Left ventricle myocardium inferior (tissue), 1 donor: ENCODE measurements around the gene KRT79. TPM values are rescaled to one million over a fixed set of nuclear protein-coding genes. Genes with fewer than 3 reads are reported as not detected.

ENCODE experiments used
- DNase-seq: peaks from one replicate; pipeline ENCODE4 v3.0.0-alpha.2; 2020
- H3K27ac ChIP-seq: fragments of 200-600 bp; replicated peaks from 2 replicates; pipeline ENCODE4 v1.8.0; 2021
- H3K27me3 ChIP-seq: fragments of 200-600 bp; 2 replicates; pipeline ENCODE4 v1.8.0; 2021; ENCODE audit warnings: low read depth
- H3K36me3 ChIP-seq: fragments of 200-600 bp; 2 replicates; pipeline ENCODE4 v1.8.0; 2021
- H3K4me1 ChIP-seq: fragments of 200-600 bp; 2 replicates; pipeline ENCODE4 v1.8.0; 2021
- H3K4me3 ChIP-seq: fragments of 200-600 bp; 2 replicates; pipeline ENCODE4 v1.8.0; 2021; ENCODE audit warnings: mild to moderate bottlenecking, moderate library complexity
- H3K9me3 ChIP-seq: fragments of 200-600 bp; replicated peaks from 2 replicates; pipeline ENCODE4 v1.8.0; 2021
- CTCF ChIP-seq: fragments of 200-600 bp; IDR thresholded peaks from 2 replicates; pipeline ENCODE4 v1.8.0; 2021; ENCODE audit warnings: antibody characterized with exemption, mild to moderate bottlenecking, borderline replicate concordance
- intact Hi-C: fragments of 100-400 bp; cut with micrococcal nuclease; formaldehyde crosslinking; loops from one replicate; pipeline ENCODE4 v1.11.0; 2022
- total RNA-seq: library from RNA; stranded (reverse); fragmentation: NEBNext Ultra II Directional; extraction: Animal tissue kit (Norgen Biotek cat#: 25700); gene quantifications from one replicate; pipeline ENCODE4 v1.2.1, GENCODE V29; 2021
- donor health status: DM: no; HTN: yes; CAD: no; lungs with severe emphysema.

Gene KRT79
- total RNA-seq, 1 donor from 2014 or later: not detected

GRCh38 chr12:52824741-52825410 lies 9.2 kb downstream of the KRT79 start:
- no peaks in the 10 kb centered on the region for H3K9me3 ChIP-seq
- H3K4me3 ChIP-seq: no peak overlapping the region
- no peaks in the 10 kb centered on the region for H3K4me1 ChIP-seq
- no peaks in the 10 kb centered on the region for H3K36me3 ChIP-seq
- intact Hi-C loops: no loop called here
- DNase-seq: no peak
- TF ChIP-seq CTCF: no peak
- peaks cover 41% of the 10 kb centered on the region for H3K27me3 ChIP-seq
- no peak overlapping the region for H3K27ac ChIP-seq

- no peak for TF ChIP-seq CTCF
- no peak for DNase-seq
- H3K27ac ChIP-seq: no peak overlapping the region
These were observed 10.2 kb downstream of the KRT79 start for GRCh38 chr12:52823761-52824450.

DNA sequence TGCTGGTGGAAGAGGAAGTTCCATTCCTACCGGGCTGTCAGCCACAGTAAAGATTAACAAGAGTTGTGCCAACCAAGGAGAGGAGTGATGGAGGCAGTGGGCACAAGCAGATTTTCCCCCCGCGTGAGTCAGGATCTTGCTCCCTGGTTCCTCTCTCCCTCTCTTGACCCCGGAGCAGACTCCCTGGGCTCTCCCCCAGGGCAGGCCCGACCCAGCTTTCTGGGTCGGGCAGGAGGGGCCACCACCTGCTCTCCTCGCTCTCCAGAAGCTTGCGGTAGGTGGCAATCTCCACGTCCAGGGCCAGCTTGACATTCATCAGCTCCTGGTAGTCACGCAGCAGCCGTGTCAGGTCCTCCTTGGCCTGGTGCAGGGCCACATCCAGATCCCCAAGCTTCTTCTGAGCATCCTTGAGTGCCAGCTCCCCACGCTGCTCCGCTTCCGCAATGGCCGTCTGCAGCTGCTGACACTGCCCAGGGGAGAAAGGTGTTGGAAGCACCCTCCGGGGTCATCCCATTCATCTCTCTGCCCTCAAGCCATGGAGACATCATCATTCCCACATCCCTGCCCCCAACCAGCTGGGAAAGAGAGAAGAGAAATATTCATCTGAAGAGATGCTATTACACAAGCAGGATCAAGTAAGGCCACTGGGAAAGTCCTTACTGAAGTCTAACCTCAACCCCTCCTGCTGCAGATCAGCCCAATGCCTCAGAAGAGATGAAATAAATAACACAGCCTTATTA lies 11.2 kb downstream of the KRT79 start:
- peaks cover 60% of the 10 kb centered on the region for H3K27me3 ChIP-seq
- TF ChIP-seq CTCF: no peak
- no peak overlapping the region for H3K27ac ChIP-seq
- no peaks in the 10 kb centered on the region for H3K36me3 ChIP-seq
- H3K4me3 ChIP-seq: no peak overlapping the region
- H3K9me3 ChIP-seq: no peaks in the 10 kb centered on the region
- no peak for DNase-seq
- intact Hi-C loops: no loop called here
- H3K4me1 ChIP-seq: no peaks in the 10 kb centered on the region

More at GRCh38 chr12:52823761-52824450, 10.2 kb downstream of the KRT79 start:
- intact Hi-C loops: no loop called here
- Histone ChIP-seq H3K9me3 (no peaks in the 10 kb centered on the region), H3K4me3 (no peak overlapping the region), H3K4me1 (no peaks in the 10 kb centered on the region), H3K36me3 (no peaks in the 10 kb centered on the region), H3K27me3 (peaks cover 50% of the 10 kb centered on the region)

DNA sequence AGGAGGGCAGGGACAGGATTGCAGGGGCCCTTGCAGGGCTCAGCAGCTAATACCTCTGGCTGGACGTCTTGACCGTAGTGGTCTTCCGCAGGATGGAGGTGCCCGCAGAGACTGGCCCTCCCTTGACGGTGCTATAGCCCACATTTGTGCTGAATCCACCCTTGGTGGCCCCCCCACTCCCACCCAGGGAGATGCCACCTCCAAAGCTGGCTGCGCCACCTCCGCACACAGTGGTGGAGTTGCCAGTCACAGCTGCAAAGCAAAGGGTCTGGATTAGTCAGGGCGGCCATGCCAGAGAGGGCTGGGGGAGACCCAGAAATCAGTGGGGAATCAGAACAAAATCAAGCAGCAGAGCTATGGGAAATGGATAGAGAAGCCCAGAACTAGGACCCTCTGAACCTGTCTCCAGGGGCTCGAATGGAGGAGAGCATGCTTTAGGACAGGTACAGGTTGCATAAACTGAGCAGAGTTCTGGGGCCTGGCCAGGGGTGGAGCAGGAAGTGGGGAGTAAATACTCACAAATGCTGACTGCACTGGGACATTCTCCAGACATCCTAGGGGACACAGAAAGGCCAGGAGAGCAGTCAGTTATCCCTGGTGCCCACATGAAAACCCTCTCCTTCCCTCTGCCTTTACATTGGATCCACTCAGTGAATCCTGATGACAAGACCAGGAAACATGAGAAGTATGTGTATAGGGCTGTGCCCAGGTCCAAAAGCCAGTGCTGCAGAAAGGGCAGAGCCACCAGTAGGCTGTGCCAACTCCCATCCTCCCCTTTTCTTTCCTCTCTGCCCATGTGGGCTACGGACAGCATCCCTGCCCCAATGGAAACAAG lies 12.1 kb downstream of the KRT79 start:
- Histone ChIP-seq H3K36me3 (no peaks in the 10 kb centered on the region), H3K4me1 (no peaks in the 10 kb centered on the region), H3K27ac (no peak overlapping the region), H3K27me3 (peaks cover 69% of the 10 kb centered on the region), H3K9me3 (no peaks in the 10 kb centered on the region), H3K4me3 (no peak overlapping the region)
- DNase-seq: no peak
- intact Hi-C loops: no loop called here
- no peak for TF ChIP-seq CTCF
